CD1c-positive myeloid dendritic cell (primary cell): ENCODE results near the gene FAM20B.
A peak's percentile ranks its signal among the peaks of the same experiment; 100 is the strongest.

Source experiments
- DNase-seq: peaks from one replicate; pipeline ENCODE4 v3.0.0-alpha.2; 2016; ENCODE audit errors: extremely low spot score

The FAM20B gene

GRCh38 chr1:179091691-179092165 lies 66.0 kb downstream of the FAM20B start:
- no peak for DNase-seq

DNA sequence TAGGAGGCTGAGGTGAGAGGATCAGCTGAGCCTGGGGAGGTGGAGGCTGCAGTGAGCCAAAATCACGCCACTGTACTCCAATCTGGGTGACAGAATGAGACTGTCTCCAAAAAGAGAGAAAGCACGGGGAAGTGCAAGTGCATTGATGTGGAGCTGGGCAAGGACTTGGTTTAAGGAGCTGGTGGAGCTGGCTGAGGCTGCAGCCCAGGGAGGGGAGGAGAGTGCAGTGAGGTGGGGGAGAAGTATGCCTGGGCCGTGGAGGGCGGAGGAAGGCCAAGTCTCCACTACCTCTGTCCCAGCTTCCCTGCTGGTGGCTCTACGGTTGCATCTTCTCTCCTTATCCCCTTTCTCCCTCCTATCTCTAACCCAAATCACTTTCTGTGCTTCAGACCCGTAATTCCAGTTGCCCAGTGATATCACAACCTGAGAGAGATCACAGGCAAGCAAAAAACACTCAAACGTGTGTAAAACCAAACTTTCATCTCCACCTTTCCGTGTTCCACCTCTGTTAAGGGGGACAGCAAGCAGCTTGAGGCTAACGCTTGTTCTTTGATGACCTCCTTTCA lies 67.3 kb downstream of the FAM20B start:
- no peak for DNase-seq

GRCh38 chr1:179094818-179095217 lies 69.1 kb downstream of the FAM20B start:
- no peak for DNase-seq

- DNase-seq, result no peak
These were observed 69.7 kb downstream of the FAM20B start for GRCh38 chr1:179095377-179095776.

GRCh38 chr1:179095924-179096323 lies 70.2 kb downstream of the FAM20B start:
- DNase-seq, result no peak

DNA sequence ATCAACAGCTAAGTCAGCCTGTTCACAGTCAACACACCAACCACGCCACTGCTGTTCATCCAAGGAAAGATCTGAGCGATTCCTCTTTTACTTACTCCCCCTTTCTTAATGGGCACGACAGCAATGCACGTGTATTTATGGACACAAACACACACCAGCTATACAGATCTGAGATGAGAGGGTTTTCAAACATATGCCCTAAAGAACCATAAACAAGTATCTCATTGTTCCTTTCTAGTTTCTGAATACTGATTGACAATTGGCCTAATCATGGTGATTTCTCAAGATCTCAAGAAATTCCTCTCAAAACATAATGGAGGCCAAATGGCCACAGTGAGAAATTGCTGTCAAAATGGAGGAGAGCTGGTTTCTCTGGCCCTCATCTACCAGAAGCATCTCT lies 74.2 kb downstream of the FAM20B start:
- DNase-seq, result no peak

- no peak for DNase-seq
These were observed 75.9 kb downstream of the FAM20B start for GRCh38 chr1:179101566-179101965.

- DNase-seq, result no peak
These were observed 78.3 kb downstream of the FAM20B start for GRCh38 chr1:179103999-179104398.

DNA sequence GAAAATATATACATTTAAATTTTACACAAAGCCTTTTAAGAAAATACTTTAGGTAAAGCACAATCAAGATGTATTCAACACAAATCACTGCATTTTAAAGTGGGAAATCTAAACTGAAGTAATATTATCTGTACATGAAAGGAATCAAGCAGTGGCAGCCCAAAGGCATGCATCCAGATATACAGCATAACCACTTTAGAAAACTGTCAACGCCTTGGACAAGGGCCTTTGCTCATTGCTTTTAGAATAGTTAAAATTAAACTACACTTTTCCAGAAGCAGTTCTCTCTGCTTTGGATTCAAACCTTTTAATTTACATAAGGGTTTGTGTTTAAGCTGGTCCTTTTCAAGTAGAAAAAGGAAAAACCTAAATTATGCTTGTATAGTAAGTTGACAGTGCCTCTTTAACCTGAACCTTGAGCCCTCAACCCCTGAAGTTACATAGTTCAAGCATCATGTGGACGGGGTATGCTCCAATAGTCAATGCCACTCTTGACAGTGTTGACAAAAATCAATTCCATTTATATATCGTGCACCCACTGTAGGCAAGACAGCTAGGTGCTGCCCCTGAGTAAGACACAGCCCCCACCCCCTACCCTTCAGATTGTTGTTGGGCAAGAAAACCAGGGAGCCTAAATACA lies 79.0 kb downstream of the FAM20B start:
- DNase-seq, result no peak

DNA sequence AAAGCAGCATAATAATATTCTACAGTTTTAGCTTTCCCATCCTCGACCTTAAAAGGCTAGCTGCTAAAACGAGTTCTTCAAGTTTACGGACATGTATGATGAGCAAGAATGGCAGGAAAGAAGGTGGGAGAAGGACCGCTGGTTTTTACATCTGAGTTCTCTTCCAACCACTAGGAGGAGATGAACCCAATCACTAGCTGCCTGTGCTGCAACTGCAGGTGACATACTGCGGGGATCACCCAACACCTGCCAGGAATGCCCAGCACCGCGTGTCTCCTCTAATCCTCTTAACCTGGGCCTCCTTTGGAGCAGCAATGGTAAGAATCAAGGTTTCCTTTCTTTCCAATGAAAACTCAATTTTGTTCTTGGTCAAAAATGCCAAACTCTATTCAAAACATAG lies 79.7 kb downstream of the FAM20B start:
- no peak for DNase-seq

GRCh38 chr1:179107706-179108629 lies 82.3 kb downstream of the FAM20B start:
- no peak for DNase-seq

DNA sequence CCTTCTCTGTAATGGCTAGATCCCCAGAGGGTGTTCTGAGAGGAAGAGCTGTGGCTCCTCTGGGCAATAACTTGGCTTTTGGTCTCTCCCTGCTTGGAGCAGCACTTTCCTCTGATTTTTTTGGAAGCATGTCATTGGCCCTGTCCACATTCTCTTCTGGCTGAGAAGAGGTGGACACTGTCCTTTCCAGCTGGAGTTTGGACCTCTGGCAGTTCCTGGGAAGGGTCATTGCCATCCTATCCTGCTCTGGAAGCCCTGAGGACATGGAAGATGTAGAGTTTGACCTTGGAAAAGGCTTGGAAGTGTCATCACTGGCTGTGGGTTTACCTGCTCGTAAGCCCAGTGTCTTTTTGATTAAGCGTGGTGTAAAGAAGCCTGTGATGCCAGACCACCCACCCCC lies 83.0 kb downstream of the FAM20B start:
- no peak for DNase-seq

- DNase-seq, result no peak
These were observed 89.5 kb downstream of the FAM20B start for GRCh38 chr1:179115181-179115580.

DNA sequence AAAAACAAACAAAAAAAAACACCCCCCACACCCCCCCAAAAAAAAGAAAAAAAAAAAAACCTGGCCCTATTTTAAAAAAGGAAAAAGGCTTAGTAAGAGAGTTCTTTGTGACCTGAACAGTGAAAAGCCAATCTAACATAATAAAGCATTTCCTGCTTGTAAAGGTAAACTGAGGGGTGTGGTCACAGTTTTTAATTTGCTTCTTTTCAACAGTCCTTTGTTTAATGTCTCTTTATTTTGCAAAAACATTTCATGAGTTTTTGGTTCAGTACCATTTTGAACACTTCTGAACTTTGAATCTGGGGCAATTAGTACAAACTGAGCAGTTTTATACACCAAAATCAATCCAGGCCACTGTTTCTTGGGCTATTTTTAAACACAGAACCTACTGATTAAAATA lies 93.8 kb downstream of the FAM20B start:
- no peak for DNase-seq

GRCh38 chr1:179120736-179121135 lies 95.0 kb downstream of the FAM20B start:
- no peak for DNase-seq

- peak; percentile 46 for DNase-seq
These were observed 95.7 kb downstream of the FAM20B start for GRCh38 chr1:179121159-179121938.

- no peak for DNase-seq
These were observed 99.2 kb downstream of the FAM20B start for GRCh38 chr1:179124873-179125272.
